Stimulated activated naive B cell treated with anti-CD40 and anti-IgM and Interleukin-4, amounts not matched to agents 10 μg/mL and 1 μg/mL and 100 μg/mL, for 72 hours (primary cell): ENCODE results near the gene WNT2.

Experiments
- ATAC-seq, 2 donors: fragments of 150-1000 bp; cut with Tn5 transposase; replicated peaks; 2 replicates each; pipeline ENCODE4 v1.10.0; 2021; ENCODE audit warnings: moderate library complexity in 1 of 2
- DNase-seq: peaks from one replicate; pipeline ENCODE4 v3.0.0; 2021
- H3K27ac Mint-ChIP-seq: one replicate; pipeline ENCODE4 v1.8.0; 2022; ENCODE audit warnings: mild to moderate bottlenecking, mixed read lengths
- H3K27me3 Mint-ChIP-seq, 2 donors: one replicate each; pipeline ENCODE4 v1.8.0; 2022; ENCODE audit warnings: mixed read lengths in 2 of 2
- H3K36me3 Mint-ChIP-seq, 2 donors: one replicate each; pipeline ENCODE4 v1.8.0; 2022; ENCODE audit warnings: mixed read lengths in 2 of 2, mild to moderate bottlenecking in 1 of 2
- H3K4me1 Mint-ChIP-seq, 2 donors: one replicate each; pipeline ENCODE4 v1.8.0; 2022; ENCODE audit warnings: mixed read lengths in 2 of 2, mild to moderate bottlenecking in 1 of 2
- H3K4me3 Mint-ChIP-seq, 2 donors: one replicate each; pipeline ENCODE4 v1.8.0; 2022; ENCODE audit warnings: mild to moderate bottlenecking in 2 of 2, mixed read lengths in 2 of 2, moderate library complexity in 1 of 2
- H3K9me3 Mint-ChIP-seq, 2 donors: one replicate each; pipeline ENCODE4 v1.8.0; 2022; ENCODE audit warnings: mixed read lengths in 2 of 2, mild to moderate bottlenecking in 1 of 2

The WNT2 gene

GRCh38 chr7:117283371-117283770, 39.5 kb downstream of the WNT2 start:
- H3K4me1 Mint-ChIP-seq = no peaks in the 10 kb centered on the region
- DNase-seq = no peak
- peaks cover 4 to 6% of the 10 kb centered on the region in 2 donors for H3K27me3 Mint-ChIP-seq
- H3K9me3 Mint-ChIP-seq = peaks cover 0 to 5% of the 10 kb centered on the region in 2 donors
- no peak for ATAC-seq
- H3K36me3 Mint-ChIP-seq = no peaks in the 10 kb centered on the region
- no peak overlapping the region for H3K4me3 Mint-ChIP-seq
- H3K27ac Mint-ChIP-seq = no peak overlapping the region

GRCh38 chr7:117282239-117282812, 40.5 kb downstream of the WNT2 start:
- Mint-ChIP-seq H3K36me3 (no peaks in the 10 kb centered on the region), H3K27me3 (peaks cover 4 to 6% of the 10 kb centered on the region in 2 donors), H3K4me1 (no peaks in the 10 kb centered on the region), H3K4me3 (no peak overlapping the region), H3K9me3 (peaks cover 0 to 5% of the 10 kb centered on the region in 2 donors), H3K27ac (no peak overlapping the region)
- no peak for DNase-seq
- ATAC-seq = peak in 1 of 2 donors; percentile 24

- H3K4me1 Mint-ChIP-seq = no peaks in the 10 kb centered on the region
- DNase-seq (no peak), ATAC-seq (no peak)
- peaks cover 4 to 6% of the 10 kb centered on the region in 2 donors for H3K27me3 Mint-ChIP-seq
- no peak overlapping the region for H3K27ac Mint-ChIP-seq
- H3K36me3 Mint-ChIP-seq = no peaks in the 10 kb centered on the region
- peaks cover 0 to 4% of the 10 kb centered on the region in 2 donors for H3K9me3 Mint-ChIP-seq
- H3K4me3 Mint-ChIP-seq = no peak overlapping the region
Measured at GRCh38 chr7:117281562-117281961, 41.3 kb downstream of the WNT2 start.

- ATAC-seq (no peak), DNase-seq (no peak)
- Mint-ChIP-seq H3K4me3 (no peak overlapping the region), H3K27me3 (peaks cover 4 to 7% of the 10 kb centered on the region in 2 donors), H3K9me3 (peaks cover 0 to 4% of the 10 kb centered on the region in 2 donors), H3K27ac (no peak overlapping the region), H3K4me1 (no peaks in the 10 kb centered on the region), H3K36me3 (no peaks in the 10 kb centered on the region)
Measured at GRCh38 chr7:117279931-117280557, 42.8 kb downstream of the WNT2 start.

GRCh38 chr7:117279203-117279602, 43.7 kb downstream of the WNT2 start:
- H3K36me3 Mint-ChIP-seq = no peaks in the 10 kb centered on the region
- no peak for DNase-seq
- no peak overlapping the region for H3K27ac Mint-ChIP-seq
- no peak for ATAC-seq
- H3K9me3 Mint-ChIP-seq = peaks cover 0 to 4% of the 10 kb centered on the region in 2 donors
- H3K27me3 Mint-ChIP-seq = peaks cover 9 to 13% of the 10 kb centered on the region in 2 donors
- no peak overlapping the region for H3K4me3 Mint-ChIP-seq
- no peaks in the 10 kb centered on the region for H3K4me1 Mint-ChIP-seq

GRCh38 chr7:117278040-117278439, 44.8 kb downstream of the WNT2 start:
- no peak overlapping the region for H3K4me3 Mint-ChIP-seq
- DNase-seq = no peak
- H3K9me3 Mint-ChIP-seq = peaks cover 0 to 4% of the 10 kb centered on the region in 2 donors
- H3K36me3 Mint-ChIP-seq = no peaks in the 10 kb centered on the region
- no peak for ATAC-seq
- peaks cover 9 to 13% of the 10 kb centered on the region in 2 donors for H3K27me3 Mint-ChIP-seq
- H3K27ac Mint-ChIP-seq = no peak overlapping the region
- no peaks in the 10 kb centered on the region for H3K4me1 Mint-ChIP-seq

GRCh38 chr7:117277576-117277975, 45.3 kb downstream of the WNT2 start:
- Mint-ChIP-seq H3K9me3 (peaks cover 0 to 4% of the 10 kb centered on the region in 2 donors), H3K36me3 (no peaks in the 10 kb centered on the region), H3K4me1 (no peaks in the 10 kb centered on the region), H3K4me3 (no peak overlapping the region), H3K27ac (no peak overlapping the region), H3K27me3 (peaks cover 9 to 13% of the 10 kb centered on the region in 2 donors)
- ATAC-seq (no peak), DNase-seq (no peak)

- no peak overlapping the region for H3K27ac Mint-ChIP-seq
- H3K4me3 Mint-ChIP-seq = no peak overlapping the region
- DNase-seq = no peak
- H3K9me3 Mint-ChIP-seq = peaks cover 0 to 2% of the 10 kb centered on the region in 2 donors
- H3K27me3 Mint-ChIP-seq = peaks cover 8 to 12% of the 10 kb centered on the region in 2 donors
- no peaks in the 10 kb centered on the region for H3K4me1 Mint-ChIP-seq
- no peak for ATAC-seq
- no peaks in the 10 kb centered on the region for H3K36me3 Mint-ChIP-seq
Measured at GRCh38 chr7:117274951-117275350, 47.9 kb downstream of the WNT2 start.

GRCh38 chr7:117273814-117274225, 49.0 kb downstream of the WNT2 start:
- H3K4me3 Mint-ChIP-seq = no peak overlapping the region
- H3K4me1 Mint-ChIP-seq = no peaks in the 10 kb centered on the region
- DNase-seq = no peak

GRCh38 chr7:117273325-117273724, 49.5 kb downstream of the WNT2 start:
- DNase-seq = no peak
- Mint-ChIP-seq H3K4me1 (no peaks in the 10 kb centered on the region), H3K4me3 (no peak overlapping the region), H3K27ac (no peak overlapping the region), H3K36me3 (no peaks in the 10 kb centered on the region), H3K9me3 (no peaks in the 10 kb centered on the region), H3K27me3 (peaks cover 5 to 7% of the 10 kb centered on the region in 2 donors)
- no peak for ATAC-seq

More at GRCh38 chr7:117273814-117274225, 49.0 kb downstream of the WNT2 start:
- Mint-ChIP-seq H3K9me3 (no peaks in the 10 kb centered on the region), H3K27me3 (peaks cover 5 to 7% of the 10 kb centered on the region in 2 donors), H3K27ac (no peak overlapping the region), H3K36me3 (no peaks in the 10 kb centered on the region)
- ATAC-seq = no peak

- Mint-ChIP-seq H3K9me3 (peaks cover 0 to 2% of the 10 kb centered on the region in 2 donors), H3K4me3 (no peak overlapping the region), H3K27ac (no peak overlapping the region), H3K4me1 (no peaks in the 10 kb centered on the region), H3K27me3 (peaks cover 5 to 7% of the 10 kb centered on the region in 2 donors), H3K36me3 (no peaks in the 10 kb centered on the region)
- no peak for DNase-seq
- ATAC-seq = no peak
Measured at GRCh38 chr7:117272017-117272759, 50.7 kb downstream of the WNT2 start.

- DNase-seq = no peak
- Mint-ChIP-seq H3K4me1 (no peaks in the 10 kb centered on the region), H3K27me3 (peaks cover 5 to 7% of the 10 kb centered on the region in 2 donors), H3K4me3 (no peak overlapping the region), H3K9me3 (peaks cover 0 to 2% of the 10 kb centered on the region in 2 donors), H3K27ac (no peak overlapping the region), H3K36me3 (no peaks in the 10 kb centered on the region)
- no peak for ATAC-seq
Measured at GRCh38 chr7:117271566-117271965, 51.3 kb downstream of the WNT2 start.

- Mint-ChIP-seq H3K27me3 (peaks cover 5 to 7% of the 10 kb centered on the region in 2 donors), H3K9me3 (peaks cover 0 to 2% of the 10 kb centered on the region in 2 donors), H3K4me1 (no peaks in the 10 kb centered on the region), H3K36me3 (no peaks in the 10 kb centered on the region), H3K27ac (no peak overlapping the region), H3K4me3 (no peak overlapping the region)
- ATAC-seq = no peak
- no peak for DNase-seq
Measured at GRCh38 chr7:117270371-117270770, 52.5 kb downstream of the WNT2 start.

- Mint-ChIP-seq H3K4me1 (no peaks in the 10 kb centered on the region), H3K4me3 (no peak overlapping the region)
Measured at GRCh38 chr7:117269886-117270285, 53.0 kb downstream of the WNT2 start.

More at GRCh38 chr7:117269886-117270285, 53.0 kb downstream of the WNT2 start:
- peaks cover 4% of the 10 kb centered on the region in 2 donors for H3K27me3 Mint-ChIP-seq
- H3K27ac Mint-ChIP-seq = no peak overlapping the region
- H3K9me3 Mint-ChIP-seq = peaks cover 0 to 2% of the 10 kb centered on the region in 2 donors
- no peak for DNase-seq
- no peak for ATAC-seq
- no peaks in the 10 kb centered on the region for H3K36me3 Mint-ChIP-seq
